Mesendoderm (in vitro differentiated cells): ENCODE results near the gene CD82.
"Not testable (repeated sequence)": the region's sequence is repeated elsewhere in the genome, so short reads cannot be mapped to it uniquely, and the experiment has no call there.

Source experiments
- DNase-seq: peaks from one replicate; pipeline ENCODE4 v3.0.0; 2013
- H2AK5ac ChIP-seq: 2 replicates; pipeline ENCODE4 v1.6.1; 2013; ENCODE audit warnings: low read length, inconsistent platforms
- H2BK120ac ChIP-seq: 2 replicates; pipeline ENCODE4 v1.6.1; 2013; ENCODE audit warnings: low read depth, mild to moderate bottlenecking, low read length, moderate library complexity, mixed read lengths
- H2BK15ac ChIP-seq: replicated peaks from 2 replicates; pipeline ENCODE4 v1.6.1; 2013; ENCODE audit warnings: low read depth, mild to moderate bottlenecking, moderate library complexity
- H2BK5ac ChIP-seq: 2 replicates; pipeline ENCODE4 v1.6.1; 2013; ENCODE audit warnings: low read length, inconsistent platforms
- H3K18ac ChIP-seq: 2 replicates; pipeline ENCODE4 v1.6.1; 2013; ENCODE audit warnings: mild to moderate bottlenecking, low read length, mixed read lengths
- H3K23ac ChIP-seq: one replicate; pipeline ENCODE4 v1.6.1; 2013; ENCODE audit warnings: low read length
- H3K27ac ChIP-seq: 2 replicates; pipeline ENCODE4 v1.5.1; 2013; ENCODE audit warnings: low read depth, mild to moderate bottlenecking, inconsistent platforms, low read length, moderate library complexity
- H3K27me3 ChIP-seq: 2 replicates; pipeline ENCODE4 v1.6.1; 2013; ENCODE audit warnings: low read length, control low read depth, mild to moderate bottlenecking, inconsistent platforms; ENCODE audit not compliant: insufficient read depth, poor library complexity
- H3K36me3 ChIP-seq: 2 replicates; pipeline ENCODE4 v1.6.1; 2013; ENCODE audit warnings: low read length, inconsistent platforms; ENCODE audit not compliant: control insufficient read depth, insufficient read depth
- H3K4ac ChIP-seq: one replicate; pipeline ENCODE4 v1.6.1; 2013; ENCODE audit warnings: low read depth, mild to moderate bottlenecking, low read length, moderate library complexity
- H3K4me1 ChIP-seq: 2 replicates; pipeline ENCODE4 v1.6.1; 2013; ENCODE audit warnings: low read depth, low read length, inconsistent platforms; ENCODE audit not compliant: control insufficient read depth
- H3K4me2 ChIP-seq: 2 replicates; pipeline ENCODE4 v1.6.1; 2013; ENCODE audit warnings: low read length
- H3K4me3 ChIP-seq: 2 replicates; pipeline ENCODE4 v1.5.1; 2013; ENCODE audit warnings: mild to moderate bottlenecking, low read length
- H3K56ac ChIP-seq: one replicate; pipeline ENCODE4 v1.6.1; 2013; ENCODE audit warnings: low read length
- H3K79me1 ChIP-seq: 2 replicates; pipeline ENCODE4 v1.6.1; 2013; ENCODE audit warnings: low read length, inconsistent platforms
- H3K79me2 ChIP-seq: 2 replicates; pipeline ENCODE4 v1.6.1; 2013; ENCODE audit warnings: mild to moderate bottlenecking, low read length; ENCODE audit not compliant: control insufficient read depth, insufficient read depth
- H3K9ac ChIP-seq: 2 replicates; pipeline ENCODE4 v1.6.1; 2013; ENCODE audit warnings: low read length, inconsistent platforms
- H4K5ac ChIP-seq: one replicate; pipeline ENCODE4 v1.6.1; 2013; ENCODE audit warnings: low read length
- H4K8ac ChIP-seq: one replicate; pipeline ENCODE4 v1.6.1; 2013; ENCODE audit warnings: low read depth, mild to moderate bottlenecking, control low read depth, low read length, moderate library complexity
- WGBS: extraction: QIAGEN DNeasy Blood & Tissue Kit; methylation state at CpG from one replicate; pipeline ENCODE4 v1.1.7; 2013; ENCODE audit warnings: low lambda C conversion rate, missing lambda C conversion rate; ENCODE audit not compliant: insufficient coverage; ENCODE audit errors: extremely low coverage; 5-methylcytosine and 5-hydroxymethylcytosine counted together

The CD82 gene

GRCh38 chr11:44537679-44538078 is 27.8 kb upstream of the CD82 start:
- H3K4me3 ChIP-seq, result no peak overlapping the region
- no peaks in the 10 kb centered on the region for H3K79me2 ChIP-seq
- H2BK120ac ChIP-seq, result no peak overlapping the region
- no peak overlapping the region for H3K27ac ChIP-seq
- no peak overlapping the region for H2AK5ac ChIP-seq
- H3K79me1 ChIP-seq, result no peaks in the 10 kb centered on the region
- DNase-seq, result no peak
- H3K4ac ChIP-seq, result no peak overlapping the region
- no peak overlapping the region for H3K18ac ChIP-seq
- H3K36me3 ChIP-seq, result no peaks in the 10 kb centered on the region
- H2BK5ac ChIP-seq, result no peak overlapping the region
- no peak overlapping the region for H3K56ac ChIP-seq
- no peak overlapping the region for H2BK15ac ChIP-seq
- peaks cover 3% of the 10 kb centered on the region for H3K4me1 ChIP-seq
- H3K27me3 ChIP-seq, result no peaks in the 10 kb centered on the region
- H3K23ac ChIP-seq, result no peak overlapping the region
- no peak overlapping the region for H3K9ac ChIP-seq
- H4K8ac ChIP-seq, result no peak overlapping the region
- no peak overlapping the region for H4K5ac ChIP-seq
- WGBS, result no CpG with 5 or more reads among the region's 9 CpGs
- H3K4me2 ChIP-seq, result no peak overlapping the region

DNA sequence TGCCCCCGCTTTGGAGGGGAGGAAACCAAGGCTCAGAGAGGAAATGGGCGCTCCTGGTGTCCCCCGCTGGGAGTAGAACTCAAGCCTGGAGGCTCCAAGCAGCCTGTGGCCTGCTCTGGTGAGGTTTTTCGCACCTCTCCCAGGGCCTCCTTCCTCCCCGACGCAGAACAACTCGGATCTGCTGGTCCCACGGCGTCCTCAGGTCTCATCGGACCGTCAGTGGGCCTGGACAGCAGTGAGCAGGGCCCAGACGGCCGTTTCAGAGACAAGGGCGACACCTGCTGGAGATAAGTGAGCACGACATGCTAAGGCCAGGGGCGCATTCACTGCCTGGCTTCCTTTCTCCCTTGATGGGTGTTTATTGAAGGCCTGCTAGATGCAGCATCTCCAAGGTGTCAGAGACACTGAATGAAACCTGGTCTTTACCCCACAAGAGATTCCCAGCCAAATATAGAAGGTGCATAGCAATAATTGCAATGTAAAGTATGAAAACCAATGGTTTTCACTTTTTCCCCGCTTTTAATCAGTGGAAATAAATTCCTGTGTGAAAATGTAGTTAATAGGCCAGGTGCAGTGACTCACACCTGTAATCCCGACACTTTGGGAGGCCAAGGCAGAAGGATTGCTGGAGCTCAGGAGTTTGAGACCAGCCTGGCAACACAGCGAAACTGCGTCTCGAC is 26.9 kb upstream of the CD82 start:
- H3K4me1 ChIP-seq, result peaks cover 3% of the 10 kb centered on the region
- no peak overlapping the region for H3K4me3 ChIP-seq
- H2AK5ac ChIP-seq, result no peak overlapping the region
- H3K27me3 ChIP-seq, result no peaks in the 10 kb centered on the region
- H3K79me2 ChIP-seq, result no peaks in the 10 kb centered on the region
- H4K5ac ChIP-seq, result no peak overlapping the region
- H2BK120ac ChIP-seq, result no peak overlapping the region
- WGBS, result no CpG with 5 or more reads among the region's 21 CpGs
- H4K8ac ChIP-seq, result no peak overlapping the region
- DNase-seq, result peak; percentile 83
- H2BK15ac ChIP-seq, result no peak overlapping the region
- H3K9ac ChIP-seq, result peak overlapping the region; percentile 12
- no peak overlapping the region for H3K4ac ChIP-seq
- no peak overlapping the region for H2BK5ac ChIP-seq
- no peak overlapping the region for H3K18ac ChIP-seq
- H3K56ac ChIP-seq, result peak overlapping the region; percentile 60
- no peaks in the 10 kb centered on the region for H3K36me3 ChIP-seq
- no peak overlapping the region for H3K27ac ChIP-seq
- H3K79me1 ChIP-seq, result no peaks in the 10 kb centered on the region
- H3K4me2 ChIP-seq, result no peak overlapping the region
- H3K23ac ChIP-seq, result no peak overlapping the region

GRCh38 chr11:44539971-44540370 is 25.5 kb upstream of the CD82 start:
- Histone ChIP-seq H2AK5ac (no peak overlapping the region), H2BK15ac (no peak overlapping the region), H4K5ac (no peak overlapping the region), H3K79me2 (no peaks in the 10 kb centered on the region), H3K23ac (no peak overlapping the region), H2BK5ac (no peak overlapping the region), H3K4ac (no peak overlapping the region), H3K27ac (no peak overlapping the region), H2BK120ac (no peak overlapping the region), H4K8ac (no peak overlapping the region), H3K4me3 (no peak overlapping the region), H3K4me1 (peaks cover 3% of the 10 kb centered on the region), H3K9ac (no peak overlapping the region), H3K4me2 (no peak overlapping the region), H3K36me3 (no peaks in the 10 kb centered on the region), H3K79me1 (no peaks in the 10 kb centered on the region), H3K27me3 (no peaks in the 10 kb centered on the region), H3K56ac (peak overlapping the region; percentile 34), H3K18ac (no peak overlapping the region)
- WGBS, result no CpG with 5 or more reads among the region's 7 CpGs
- DNase-seq, result peak; percentile 25

DNA sequence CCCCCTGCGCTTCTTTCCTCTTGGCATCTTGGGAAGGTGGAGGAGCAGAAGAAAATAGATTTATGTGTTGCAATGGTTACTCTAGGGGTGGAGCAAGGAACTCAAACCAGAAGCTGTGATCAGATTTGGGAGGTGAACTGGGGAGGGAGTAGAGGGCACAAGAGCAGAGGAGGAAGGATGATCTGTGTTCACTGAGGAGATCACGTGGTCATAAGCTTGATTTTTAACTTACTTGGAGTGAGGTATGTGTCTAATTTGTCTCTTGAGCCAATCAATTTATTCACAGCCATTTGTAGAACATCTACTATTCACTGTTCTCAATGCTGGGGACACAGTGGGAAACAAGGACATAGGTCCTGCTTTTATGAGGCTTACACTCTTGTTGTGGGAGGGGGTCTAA is 24.8 kb upstream of the CD82 start:
- Histone ChIP-seq H3K36me3 (no peaks in the 10 kb centered on the region), H2BK15ac (no peak overlapping the region), H3K79me1 (no peaks in the 10 kb centered on the region), H2AK5ac (no peak overlapping the region), H4K8ac (no peak overlapping the region), H3K23ac (no peak overlapping the region), H3K27ac (no peak overlapping the region), H3K4me1 (peaks cover 3% of the 10 kb centered on the region), H3K27me3 (no peaks in the 10 kb centered on the region), H3K18ac (no peak overlapping the region), H3K4ac (no peak overlapping the region), H3K56ac (no peak overlapping the region), H3K79me2 (no peaks in the 10 kb centered on the region), H2BK120ac (no peak overlapping the region), H3K4me2 (no peak overlapping the region), H2BK5ac (no peak overlapping the region), H4K5ac (no peak overlapping the region), H3K4me3 (no peak overlapping the region), H3K9ac (no peak overlapping the region)
- DNase-seq, result no peak
- WGBS, result no CpG with 5 or more reads among the region's 2 CpGs

- H3K27ac ChIP-seq, result no peak overlapping the region
- H3K4me1 ChIP-seq, result peaks cover 3% of the 10 kb centered on the region
- H3K56ac ChIP-seq, result no peak overlapping the region
- no peak overlapping the region for H3K9ac ChIP-seq
- H3K79me2 ChIP-seq, result no peaks in the 10 kb centered on the region
- no peak overlapping the region for H3K18ac ChIP-seq
- no peak overlapping the region for H3K4ac ChIP-seq
- H4K5ac ChIP-seq, result no peak overlapping the region
- no peaks in the 10 kb centered on the region for H3K36me3 ChIP-seq
- H3K23ac ChIP-seq, result no peak overlapping the region
- no peak overlapping the region for H3K4me2 ChIP-seq
- no peak overlapping the region for H2BK120ac ChIP-seq
- no peaks in the 10 kb centered on the region for H3K27me3 ChIP-seq
- H3K79me1 ChIP-seq, result no peaks in the 10 kb centered on the region
- no CpG with 5 or more reads among the region's 3 CpGs for WGBS
- peak; percentile 51 for DNase-seq
- no peak overlapping the region for H4K8ac ChIP-seq
- no peak overlapping the region for H2BK15ac ChIP-seq
- H2AK5ac ChIP-seq, result no peak overlapping the region
- no peak overlapping the region for H3K4me3 ChIP-seq
- no peak overlapping the region for H2BK5ac ChIP-seq
These were observed 23.1 kb upstream of the CD82 start for GRCh38 chr11:44542372-44542771.

- not testable (repeated sequence) for H3K79me2 ChIP-seq, H3K4me1 ChIP-seq, H4K5ac ChIP-seq, H3K79me1 ChIP-seq, H3K56ac ChIP-seq, H3K18ac ChIP-seq, H3K23ac ChIP-seq, H2BK120ac ChIP-seq, H2BK15ac ChIP-seq, DNase-seq, H3K4me3 ChIP-seq, H2BK5ac ChIP-seq, H3K27me3 ChIP-seq, H3K9ac ChIP-seq, H2AK5ac ChIP-seq, H4K8ac ChIP-seq, H3K4me2 ChIP-seq, H3K36me3 ChIP-seq, H3K27ac ChIP-seq, H3K4ac ChIP-seq
- WGBS, result no CpG with 5 or more reads among the region's 4 CpGs
These were observed 18.5 kb upstream of the CD82 start for GRCh38 chr11:44546984-44547383.
